K562 (cell line): ENCODE results near the gene PEF1. TPM values are rescaled to one million over a fixed set of nuclear protein-coding genes. Genes with fewer than 3 reads are reported as not detected.

Experiments used
- BRD9 ChIP-seq: fragments of 450-650 bp; IDR thresholded peaks from 2 replicates; pipeline ENCODE4 v1.6.1; 2018; ENCODE audit warnings: low read depth; ENCODE audit not compliant: partially characterized antibody
- CLOCK ChIP-seq: fragments of 250-450 bp; sonication (Bioruptor Pico); IDR thresholded peaks from 2 replicates; pipeline ENCODE4 v1.4.0; 2020; ENCODE audit warnings: mild to moderate bottlenecking, moderate library complexity, borderline replicate concordance
- CREBBP ChIP-seq: IDR thresholded peaks from one replicate; pipeline ENCODE4 v1.6.1; 2012; ENCODE audit warnings: low read depth, mild to moderate bottlenecking, control low read depth, inconsistent platforms, low read length
- ELF2 ChIP-seq: fragments of 250-450 bp; sonication (Bioruptor Pico); IDR thresholded peaks from 2 replicates; pipeline ENCODE4 v1.5.0; 2021; ENCODE audit warnings: mild to moderate bottlenecking
- ELK3 ChIP-seq: fragments of 450-650 bp; formaldehyde crosslinking; IDR thresholded peaks from 2 replicates; pipeline ENCODE4 v1.4.0; 2020; ENCODE audit warnings: mild to moderate bottlenecking
- GABPB1 ChIP-seq: sonication (generic); formaldehyde crosslinking; IDR thresholded peaks from 2 replicates; pipeline ENCODE4 v1.8.0; 2022; ENCODE audit warnings: mild to moderate bottlenecking, missing genetic modification reagents
- GABPB2 ChIP-seq: fragments of 250-450 bp; sonication (Bioruptor Pico); conservative IDR thresholded peaks from 2 replicates; pipeline ENCODE4 v1.5.1; 2021; ENCODE audit warnings: mild to moderate bottlenecking
- GATAD2A ChIP-seq: fragments of 450-650 bp; IDR thresholded peaks from 2 replicates; pipeline ENCODE4 v1.6.1; 2017
- HIVEP1 ChIP-seq: fragments of 250-450 bp; sonication (Bioruptor Pico); IDR thresholded peaks from 2 replicates; pipeline ENCODE4 v1.4.0; 2020; ENCODE audit warnings: mild to moderate bottlenecking
- HNRNPLL ChIP-seq: fragments of 200-400 bp; formaldehyde crosslinking; IDR thresholded peaks from 2 replicates; pipeline ENCODE4 v1.6.1; 2017; ENCODE audit warnings: low read length, low read depth, mild to moderate bottlenecking; ENCODE audit not compliant: poor library complexity, severe bottlenecking
- HNRNPUL1 ChIP-seq: fragments of 200-400 bp; formaldehyde crosslinking; IDR thresholded peaks from 2 replicates; pipeline ENCODE4 v1.6.1; 2017; ENCODE audit warnings: low read length
- HSF4 ChIP-seq: fragments of 250-450 bp; sonication (Bioruptor Pico); IDR thresholded peaks from 2 replicates; pipeline ENCODE4 v2.1.2; 2022; ENCODE audit warnings: mild to moderate bottlenecking, moderate library complexity, borderline replicate concordance
- JUNB ChIP-seq: fragments of 450-650 bp; formaldehyde crosslinking; conservative IDR thresholded peaks from 2 replicates; pipeline ENCODE4 v1.4.0; 2020; ENCODE audit warnings: mild to moderate bottlenecking
- KLF16 ChIP-seq: IDR thresholded peaks from 2 replicates; pipeline ENCODE4 v1.6.1; 2016; ENCODE audit warnings: antibody characterized with exemption
- MEF2D ChIP-seq: conservative IDR thresholded peaks from 2 replicates; pipeline ENCODE4 v1.6.1; 2016; ENCODE audit warnings: low read depth, missing genetic modification characterization, missing compliant biosample characterization
- NFRKB ChIP-seq: fragments of 450-650 bp; IDR thresholded peaks from 2 replicates; pipeline ENCODE4 v1.6.1; 2016; ENCODE audit warnings: low read depth
- PHF8 ChIP-seq: fragments of 200-600 bp; sonication (generic); IDR thresholded peaks from 2 replicates; pipeline ENCODE4 v1.6.1; 2012; ENCODE audit warnings: mixed run types, mild to moderate bottlenecking, inconsistent platforms, low read length, moderate library complexity, borderline replicate concordance
- RBM22 ChIP-seq: fragments of 200-400 bp; formaldehyde crosslinking; IDR thresholded peaks from 2 replicates; pipeline ENCODE4 v1.6.1; 2018; ENCODE audit warnings: low read length, low read depth; ENCODE audit not compliant: poor library complexity, severe bottlenecking
- RBM25 ChIP-seq: fragments of 200-400 bp; formaldehyde crosslinking; IDR thresholded peaks from 2 replicates; pipeline ENCODE4 v1.6.1; 2018; ENCODE audit warnings: low read length, low read depth, moderate library complexity; ENCODE audit not compliant: severe bottlenecking
- RBM39 ChIP-seq: fragments of 200-400 bp; formaldehyde crosslinking; optimal IDR thresholded peaks from 2 replicates; pipeline ENCODE3; 2018; ENCODE audit warnings: low read depth, low read length
- RFX1 ChIP-seq: fragments of 450-650 bp; IDR thresholded peaks from 2 replicates; pipeline ENCODE4 v1.6.1; 2016; ENCODE audit warnings: mild to moderate bottlenecking, moderate library complexity
- SIRT6 ChIP-seq: IDR thresholded peaks from one replicate; pipeline ENCODE4 v1.6.1; 2012; ENCODE audit warnings: low read depth, mild to moderate bottlenecking, control low read depth, inconsistent platforms, low read length, moderate library complexity
- SMARCA5 ChIP-seq: fragments of 450-650 bp; IDR thresholded peaks from 2 replicates; pipeline ENCODE4 v1.6.1; 2016
- SMARCE1 ChIP-seq: fragments of 450-650 bp; IDR thresholded peaks from 2 replicates; pipeline ENCODE4 v1.7.1; 2016; ENCODE audit warnings: mild to moderate bottlenecking
- STAT5B ChIP-seq: fragments of 250-450 bp; sonication (Bioruptor Pico); IDR thresholded peaks from 2 replicates; pipeline ENCODE4 v1.8.0; 2021; ENCODE audit warnings: mild to moderate bottlenecking, inconsistent platforms
- TBL1XR1 ChIP-seq, 2 experiments: IDR thresholded peaks; 2 replicates each; pipeline ENCODE4 v1.6.1; 2012; ENCODE audit warnings: improper control_type of control experiment in 2 of 2, low read length in 2 of 2, mild to moderate bottlenecking in 1 of 2
- TEAD2 ChIP-seq: fragments of 450-650 bp; IDR thresholded peaks from 2 replicates; pipeline ENCODE4 v1.6.1; 2016; ENCODE audit warnings: missing genetic modification characterization, control low read depth, missing compliant biosample characterization
- ZBTB1 ChIP-seq: sonication (generic); formaldehyde crosslinking; IDR thresholded peaks from 2 replicates; pipeline ENCODE4 v1.8.1; 2023; ENCODE audit warnings: missing genetic modification reagents, low read depth, mild to moderate bottlenecking, borderline replicate concordance
- ZFP36 ChIP-seq: fragments of 150-350 bp; IDR thresholded peaks from 2 replicates; pipeline ENCODE4 v1.6.1; 2018; ENCODE audit warnings: low read length, low read depth; ENCODE audit not compliant: partially characterized antibody
- polyA plus RNA-seq, 8 experiments: library from polyadenylated mRNA; depleted of rRNA in 4 of 8; stranded (reverse) in 5 of 8; unstranded in 3 of 8; fragments of >200 nt; fragmentation: Nextera tagmentation in 2 of 8; fragmentation: Illumina TruSeq in 1 of 8; extraction: Ambion mirVana in 2 of 8; extraction: Trizol in 1 of 8; gene quantifications; 2 replicates each; pipeline versions ENCODE4 v1.2.1 to v1.2.3, GENCODE V29; 2011 to 2014; ENCODE audit warnings: inconsistent platforms in 1 of 8, missing spikeins in 1 of 8
- total RNA-seq, 7 experiments: library from RNA; depleted of rRNA in 6 of 7; stranded (reverse); fragments of >200 nt in 6 of 7; fragmentation: Illumina TruSeq in 2 of 7; extraction: Trizol in 2 of 7; gene quantifications; 2 replicates each; pipeline versions ENCODE4 v1.2.1 to v1.2.3, GENCODE V29; 2011 to 2021; ENCODE audit warnings: low replicate concordance in 1 of 7

PEF1 gene
- total and polyA plus RNA-seq, 9 of the 15 experiments (the other 6 are each of a cell fraction or from before 2014, with no cell fraction given) = 26.3 to 95.5 (median 61.9) TPM

DNA sequence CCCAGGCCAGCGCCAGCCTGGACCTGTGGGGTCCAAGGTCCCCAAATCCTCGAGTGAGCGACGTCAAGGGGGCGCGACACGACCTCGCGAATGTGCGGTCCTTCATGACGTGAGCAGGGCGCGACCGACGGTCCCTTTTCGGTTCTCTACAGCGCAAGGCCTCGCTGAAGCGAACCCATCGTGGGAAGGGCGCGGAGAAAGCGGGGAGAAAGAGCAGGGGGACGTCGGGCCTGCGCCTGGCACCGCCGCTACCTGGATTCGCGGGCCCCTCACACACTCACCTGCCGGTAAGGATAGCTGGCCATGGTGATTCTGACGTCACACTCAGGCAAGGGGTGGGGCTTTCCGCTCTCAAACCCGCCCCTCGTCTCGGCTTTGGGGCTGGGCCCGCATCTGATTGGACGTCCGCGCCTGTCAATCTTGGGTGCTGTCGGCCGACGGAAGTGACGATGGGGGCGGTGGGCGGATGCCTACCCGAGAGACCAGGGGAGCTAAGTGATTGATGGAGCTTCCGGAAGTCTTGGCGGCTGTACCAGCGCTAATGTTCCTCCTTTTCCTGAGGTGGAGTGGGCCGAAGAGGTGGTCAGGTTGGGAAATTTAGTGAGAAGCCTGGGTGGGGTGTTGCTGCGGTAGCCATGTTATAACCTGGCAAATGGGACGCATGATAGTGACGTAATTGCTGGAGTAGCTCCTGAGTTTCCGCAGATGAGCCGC, at the start of gene PEF1 (continued):
- no peak for TF ChIP-seq ELK3
- no peak for TF ChIP-seq RFX1
- no peak for TF ChIP-seq GABPB2 (CRISPR knock-in tag)
- 0 out of 2 replicates have a peak, but pooled peaks have one; percentile 10 for TF ChIP-seq JUNB (CRISPR knock-in tag)
- peak; percentile 66 for TF ChIP-seq RBM25
- no peak for TF ChIP-seq HSF4 (CRISPR knock-in tag)
- no peak for TF ChIP-seq ZFP36
- TF ChIP-seq SMARCE1 = 0 out of 2 replicates have a peak, but pooled peaks have one; percentile 10
- no peak for TF ChIP-seq HNRNPUL1
- TF ChIP-seq HNRNPLL = peak; percentile 36
- peak; percentile 65 for TF ChIP-seq NFRKB
- TF ChIP-seq ELF2 (CRISPR knock-in tag) = peak; percentile 87
- TF ChIP-seq MEF2D (tag) = peak; percentile 58
- TF ChIP-seq BRD9 = no peak
- TF ChIP-seq GABPB1 (CRISPR knock-in tag) = peak; percentile 100
- TF ChIP-seq ZBTB1 (CRISPR knock-in tag) = peak; percentile 80; the same call in 1 of the 2 replicates
- no peak for TF ChIP-seq SMARCA5
- TF ChIP-seq STAT5B (CRISPR knock-in tag) = no peak
- TF ChIP-seq RBM22 = peak; percentile 33
- TF ChIP-seq SIRT6 = no peak
- peak; percentile 99 for TF ChIP-seq PHF8
- TF ChIP-seq KLF16 = no peak; the same call in 1 of the 2 replicates
- TF ChIP-seq CLOCK (CRISPR knock-in tag) = no peak
- no peak for TF ChIP-seq CREBBP
- TF ChIP-seq RBM39 = no peak
- TF ChIP-seq GATAD2A = 0 out of 2 replicates have a peak, but pooled peaks have one; percentile 50
- no peak for TF ChIP-seq TEAD2
- TF ChIP-seq TBL1XR1 (IDR thresholded peaks at IDR 0.05; ENCODE audit: low read length in 2 of 2) = peak; percentile 10 to 87; a peak in 2 of 4 replicates
- no peak for TF ChIP-seq HIVEP1 (CRISPR knock-in tag)
